IMR-90 (cell line): ENCODE measurements around the gene CDK17. TPM values are rescaled to one million over a fixed set of nuclear protein-coding genes. Genes with fewer than 3 reads are reported as not detected.

Experiments
- ATAC-seq: fragments of 200-7000 bp; cut with Tn5 transposase; 2 replicates; pipeline ENCODE4 v1.9.1; 2020; ENCODE audit warnings: low read depth, mild to moderate bottlenecking, moderate library complexity
- BruUV-seq: library from RNA; stranded (reverse); fragments of 400-500 nt; replicated peaks from 2 replicates; lab custom pipeline; 2021; lab: Mats Ljungman, UMichigan
- CTCF ChIA-PET: fragments of 300-600 bp; formaldehyde crosslinking; extraction: SDS; loops from one replicate; lab custom pipeline; 2021; ENCODE audit warnings: antibody characterized with exemption; lab: Yijun Ruan, JAX
- POLR2A ChIA-PET: fragments of 300-600 bp; sonication (Branson Sonifier 250); formaldehyde crosslinking; loops from one replicate; lab custom pipeline; 2022; ENCODE audit warnings: antibody characterized with exemption; ENCODE audit not compliant: unreplicated experiment; lab: Charles Lee
- DNase-seq: peaks from one replicate; pipeline ENCODE4 v3.0.0; 2013
- H2AFZ ChIP-seq: replicated peaks from 2 replicates; pipeline ENCODE3; 2013; ENCODE audit warnings: low read length, mild to moderate bottlenecking; ENCODE audit not compliant: poor library complexity
- H2AK5ac ChIP-seq: 2 replicates; pipeline ENCODE4 v1.6.1; 2013; ENCODE audit warnings: low read depth, low read length, inconsistent platforms
- H2AK9ac ChIP-seq: replicated peaks from 2 replicates; pipeline ENCODE3; 2013; ENCODE audit warnings: mild to moderate bottlenecking, low read depth, low read length, moderate library complexity; ENCODE audit not compliant: poor library complexity
- H2BK120ac ChIP-seq: 2 replicates; pipeline ENCODE4 v1.6.1; 2013; ENCODE audit warnings: low read depth, low read length, inconsistent platforms
- H2BK15ac ChIP-seq: 3 replicates; pipeline ENCODE4 v1.6.1; 2013; ENCODE audit warnings: low read depth, low read length, inconsistent platforms
- H2BK20ac ChIP-seq: 2 replicates; pipeline ENCODE4 v1.6.1; 2013; ENCODE audit warnings: low read depth, mild to moderate bottlenecking, inconsistent platforms, low read length, moderate library complexity
- H2BK5ac ChIP-seq: 2 replicates; pipeline ENCODE4 v1.6.1; 2013; ENCODE audit warnings: mild to moderate bottlenecking, low read depth, low read length, inconsistent platforms; ENCODE audit not compliant: poor library complexity, severe bottlenecking
- H3K14ac ChIP-seq: replicated peaks from 2 replicates; pipeline ENCODE4 v1.6.1; 2013; ENCODE audit warnings: low read depth, low read length, inconsistent platforms
- H3K18ac ChIP-seq: 2 replicates; pipeline ENCODE4 v1.6.1; 2013; ENCODE audit warnings: low read depth, low read length, control low read depth
- H3K23ac ChIP-seq: 2 replicates; pipeline ENCODE4 v1.6.1; 2013; ENCODE audit warnings: low read depth, low read length, inconsistent platforms
- H3K27ac ChIP-seq: 2 replicates; pipeline ENCODE4 v1.5.1; 2013; ENCODE audit warnings: mild to moderate bottlenecking, control low read depth, low read length; ENCODE audit not compliant: insufficient read depth
- H3K27me3 ChIP-seq: 2 replicates; pipeline ENCODE4 v1.6.1; 2013; ENCODE audit warnings: low read length; ENCODE audit not compliant: control insufficient read depth, insufficient read depth
- H3K36me3 ChIP-seq: 2 replicates; pipeline ENCODE4 v1.6.1; 2013; ENCODE audit warnings: low read length, mixed read lengths; ENCODE audit not compliant: control insufficient read depth, insufficient read depth
- H3K4ac ChIP-seq: 2 replicates; pipeline ENCODE4 v1.6.1; 2013; ENCODE audit warnings: low read depth, low read length, inconsistent platforms
- H3K4me1 ChIP-seq: 2 replicates; pipeline ENCODE4 v1.6.1; 2013; ENCODE audit warnings: low read length, mixed read lengths; ENCODE audit not compliant: control insufficient read depth, insufficient read depth
- H3K4me2 ChIP-seq: 2 replicates; pipeline ENCODE4 v1.6.1; 2013; ENCODE audit warnings: low read depth, mild to moderate bottlenecking, control low read depth, low read length, moderate library complexity
- H3K4me3 ChIP-seq: 2 replicates; pipeline ENCODE4 v1.5.1; 2013; ENCODE audit warnings: low read depth, mild to moderate bottlenecking, control low read depth, low read length, moderate library complexity; ENCODE audit not compliant: insufficient read depth
- H3K56ac ChIP-seq: 2 replicates; pipeline ENCODE4 v1.6.1; 2013; ENCODE audit warnings: low read length, inconsistent platforms; ENCODE audit not compliant: insufficient read depth; ENCODE audit errors: extremely low read depth
- H3K79me1 ChIP-seq, 2 experiments: 2 replicates each; pipeline ENCODE4 v1.6.1; 2013; ENCODE audit warnings: low read length in 2 of 2, inconsistent platforms in 1 of 2, low read depth in 1 of 2
- H3K9ac ChIP-seq: 2 replicates; pipeline ENCODE4 v1.6.1; 2013; ENCODE audit warnings: low read depth, low read length, control low read depth
- H3K9me1 ChIP-seq: 2 replicates; pipeline ENCODE4 v1.6.1; 2013; ENCODE audit warnings: low read length, inconsistent platforms; ENCODE audit not compliant: insufficient read depth
- H3K9me3 ChIP-seq: 2 replicates; pipeline ENCODE4 v1.6.1; 2013; ENCODE audit warnings: low read length; ENCODE audit not compliant: control insufficient read depth, insufficient read depth
- H4K20me1 ChIP-seq: 2 replicates; pipeline ENCODE4 v1.6.1; 2013; ENCODE audit warnings: low read length, inconsistent platforms; ENCODE audit not compliant: insufficient read depth
- H4K5ac ChIP-seq: 2 replicates; pipeline ENCODE4 v1.6.1; 2013; ENCODE audit warnings: mild to moderate bottlenecking, low read depth, low read length, control low read depth
- H4K8ac ChIP-seq, 2 experiments: 2 replicates each; pipeline ENCODE4 v1.6.1; 2013; ENCODE audit warnings: low read depth in 2 of 2, low read length in 2 of 2, control low read depth in 1 of 2, inconsistent platforms in 1 of 2
- H4K91ac ChIP-seq: 2 replicates; pipeline ENCODE4 v1.6.1; 2013; ENCODE audit warnings: low read depth, low read length, inconsistent platforms; ENCODE audit not compliant: insufficient read depth
- BHLHE40 ChIP-seq: fragments of 150-350 bp; IDR thresholded peaks from 2 replicates; pipeline ENCODE4 v1.6.1; 2016; ENCODE audit warnings: mild to moderate bottlenecking, low read depth, low read length
- CHD1 ChIP-seq: IDR thresholded peaks from 2 replicates; pipeline ENCODE4 v1.6.1; 2012; ENCODE audit warnings: low read depth, low read length, improper control_type of control experiment
- CTCF ChIP-seq: conservative IDR thresholded peaks from 2 replicates; pipeline ENCODE4 v1.5.1; 2012; ENCODE audit warnings: mild to moderate bottlenecking, low read depth, low read length, improper control_type of control experiment
- ELK1 ChIP-seq: fragments of 150-350 bp; IDR thresholded peaks from 2 replicates; pipeline ENCODE4 v1.6.1; 2016; ENCODE audit warnings: low read depth, mild to moderate bottlenecking, low read length, moderate library complexity, borderline replicate concordance
- FOS ChIP-seq: fragments of 150-350 bp; IDR thresholded peaks from 2 replicates; pipeline ENCODE4 v1.6.1; 2016; ENCODE audit warnings: low read depth, low read length
- MAFK ChIP-seq: IDR thresholded peaks from 2 replicates; pipeline ENCODE4 v1.6.1; 2012; ENCODE audit warnings: low read depth, low read length, improper control_type of control experiment
- MAZ ChIP-seq: IDR thresholded peaks from 2 replicates; pipeline ENCODE4 v1.6.1; 2012; ENCODE audit warnings: low read depth, mild to moderate bottlenecking, low read length, improper control_type of control experiment, moderate library complexity, borderline replicate concordance
- MXI1 ChIP-seq: IDR thresholded peaks from 2 replicates; pipeline ENCODE4 v1.6.1; 2012; ENCODE audit warnings: low read depth, mild to moderate bottlenecking, low read length, moderate library complexity, borderline replicate concordance
- NFE2L2 ChIP-seq: fragments of 150-350 bp; IDR thresholded peaks from 2 replicates; pipeline ENCODE4 v1.6.1; 2016; ENCODE audit warnings: low read depth, mild to moderate bottlenecking, low read length
- POLR2A ChIP-seq: IDR thresholded peaks from 2 replicates; pipeline ENCODE4 v1.6.1; 2012; ENCODE audit warnings: mild to moderate bottlenecking, low read depth, low read length
- RAD21 ChIP-seq: IDR thresholded peaks from 2 replicates; pipeline ENCODE4 v1.6.1; 2012; ENCODE audit warnings: low read length, improper control_type of control experiment
- RFX5 ChIP-seq: IDR thresholded peaks from 2 replicates; pipeline ENCODE4 v1.8.0; 2012; ENCODE audit warnings: low read depth, mild to moderate bottlenecking, low read length, moderate library complexity
- SMC3 ChIP-seq: fragments of 150-350 bp; IDR thresholded peaks from 2 replicates; pipeline ENCODE4 v1.6.1; 2016; ENCODE audit warnings: low read depth, mild to moderate bottlenecking, antibody characterized with exemption, low read length, moderate library complexity
- USF2 ChIP-seq: fragments of 150-350 bp; IDR thresholded peaks from 2 replicates; pipeline ENCODE4 v1.6.1; 2017; ENCODE audit warnings: mild to moderate bottlenecking, antibody characterized with exemption, low read length, low read depth
- WGBS, 2 experiments: methylation state at CpG; one replicate each; pipeline versions ENCODE4 v1.1.5 to v1.1.7; 2013; ENCODE audit warnings: missing lambda C conversion rate in 2 of 2; ENCODE audit not compliant: insufficient read length in 1 of 2; ENCODE audit errors: extremely low coverage in 2 of 2; 5-methylcytosine and 5-hydroxymethylcytosine counted together
- dilution Hi-C: fragments of 300-500 bp; cut with HindIII; formaldehyde crosslinking; loops from one replicate; pipeline ENCODE4 v1.14.3; 2018; ENCODE audit warnings: low sequenced_read_pairs; ENCODE audit not compliant: unreplicated experiment
- in situ Hi-C: fragments of 300-500 bp; cut with MboI; formaldehyde crosslinking; loops from 3 replicates; pipeline ENCODE4 v1.14.3; 2019; ENCODE audit warnings: low sequenced_read_pairs, inconsistent platforms, mixed read lengths
- intact Hi-C: fragments of 100-400 bp; cut with micrococcal nuclease; formaldehyde crosslinking; loops from 2 replicates; pipeline ENCODE4 v1.10.0; 2022
- polyA plus RNA-seq, 3 experiments: library from polyadenylated mRNA; depleted of rRNA; stranded (reverse); fragments of >200 nt; gene quantifications; 2 replicates each; pipeline ENCODE4 v1.2.3, GENCODE V29; 2012; ENCODE audit warnings: low replicate concordance in 1 of 3
- total RNA-seq: library from RNA; depleted of rRNA; stranded (reverse); fragments of >200 nt; gene quantifications from 2 replicates; pipeline ENCODE4 v1.2.3, GENCODE V29; 2012

CDK17 gene
- total and polyA plus RNA-seq, 2 of the 4 experiments (the other 2 are of a cell fraction) = 14.5 to 50.2 TPM

- ATAC-seq (no peak), DNase-seq (no peak)
- Histone ChIP-seq H4K8ac (no peak overlapping the region), H2BK20ac (no peak overlapping the region), H3K23ac (peak overlapping the region; percentile 41; the same call in 1 of the 2 replicates), H2BK5ac (peak overlapping the region; percentile 28), H4K91ac (no peak overlapping the region), H2AK9ac (no peak overlapping the region), H2BK120ac (no peak overlapping the region), H3K27me3 (no peaks in the 10 kb centered on the region), H3K4me2 (peak overlapping the region; percentile 15; the same call in 1 of the 2 replicates), H2AK5ac (no peak overlapping the region; the same call in 1 of the 2 replicates), H3K9me1 (peaks cover 26% of the 10 kb centered on the region), H3K79me1 (peaks cover 33 to 91% of the 10 kb centered on the region in 2 experiments), H4K20me1 (peaks cover 66% of the 10 kb centered on the region), H3K27ac (peak overlapping the region; percentile 38; the same call in 1 of the 2 replicates), H3K36me3 (peaks cover 22% of the 10 kb centered on the region), H3K9ac (no peak overlapping the region), H2BK15ac (no peak overlapping the region), H3K4ac (no peak overlapping the region), H3K9me3 (no peaks in the 10 kb centered on the region), H2AFZ (no peak overlapping the region), H3K14ac (0 out of 2 replicates have a peak overlapping the region, but pooled peaks have one; percentile 82), H3K4me1 (peaks cover 17% of the 10 kb centered on the region), H3K18ac (no peak overlapping the region), H3K56ac (no peak overlapping the region), H4K5ac (no peak overlapping the region), H3K4me3 (no peak overlapping the region)
- intact Hi-C loops (no loop called here), in situ Hi-C loops (no loop called here), dilution Hi-C loops (no loop called here)
- POLR2A ChIA-PET = no interaction called here
- CTCF ChIA-PET = no interaction called here
- TF ChIP-seq POLR2A = no peak
- TF ChIP-seq FOS = no peak
- TF ChIP-seq USF2 = no peak
- TF ChIP-seq NFE2L2 = no peak
- TF ChIP-seq CTCF = no peak
- TF ChIP-seq RFX5 = no peak
- no peak for TF ChIP-seq BHLHE40
- no peak for TF ChIP-seq CHD1
- TF ChIP-seq SMC3 = no peak
- TF ChIP-seq ELK1 = no peak
- no peak for TF ChIP-seq RAD21
- no peak for TF ChIP-seq MXI1
- no peak for TF ChIP-seq MAFK
- no peak for TF ChIP-seq MAZ
- BruUV-seq = no TSS peak
- WGBS, 2 experiments = no CpG with 5 or more reads among the region's 2 CpGs
Observed at GRCh38 chr12:96257550-96258103, 142.6 kb downstream of the CDK17 start.
